Stimulated activated naive CD8-positive, alpha-beta T cell treated with anti-CD3 and anti-CD28 coated beads, Interleukin-15, Interleukin-2, amounts not matched to agents 100 U/mL and 50 U/mL, for 24 hours (primary cell): ENCODE measurements around the gene DDX6.
"Not testable (repeated sequence)": the region's sequence is repeated elsewhere in the genome, so short reads cannot be mapped to it uniquely, and the experiment has no call there.

Source experiments
- ATAC-seq: fragments of 150-1000 bp; cut with Tn5 transposase; one replicate; pipeline ENCODE4 v1.10.0; 2021
- DNase-seq: peaks from one replicate; pipeline ENCODE4 v3.0.0; 2021

DDX6 gene

GRCh38 chr11:118740892-118741291 is 50.1 kb downstream of the DDX6 start:
- ATAC-seq (no peak), DNase-seq (no peak)

- ATAC-seq = no peak
- no peak for DNase-seq
Observed at GRCh38 chr11:118735203-118735602, 55.8 kb downstream of the DDX6 start.

- ATAC-seq (no peak), DNase-seq (no peak)
Observed at GRCh38 chr11:118734031-118734430, 56.9 kb downstream of the DDX6 start.

- not testable (repeated sequence) for ATAC-seq, DNase-seq
Observed at GRCh38 chr11:118729753-118730152, 61.2 kb downstream of the DDX6 start.

- not testable (repeated sequence) for ATAC-seq, DNase-seq
Observed at GRCh38 chr11:118728112-118728511, 62.9 kb downstream of the DDX6 start.

DNA sequence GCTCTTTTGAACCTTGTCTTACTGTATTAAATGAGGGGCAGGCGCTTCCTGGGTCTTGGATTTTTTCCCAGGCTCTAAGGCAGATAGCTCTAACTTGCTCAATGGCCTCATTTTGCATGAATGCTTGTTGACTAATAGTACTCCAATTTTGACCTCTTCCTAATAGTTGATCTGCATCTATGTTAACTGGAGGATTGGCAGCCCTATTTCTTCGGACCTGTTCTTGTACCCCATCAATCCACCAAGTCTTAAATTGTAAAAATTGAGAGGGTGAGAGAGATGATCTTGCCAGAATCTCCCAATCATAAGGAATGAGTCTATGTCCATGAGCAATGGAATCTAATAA is 63.3 kb downstream of the DDX6 start:
- ATAC-seq, DNase-seq: not testable (repeated sequence)

GRCh38 chr11:118727001-118727720 is 63.8 kb downstream of the DDX6 start:
- not testable (repeated sequence) for ATAC-seq, DNase-seq

DNA sequence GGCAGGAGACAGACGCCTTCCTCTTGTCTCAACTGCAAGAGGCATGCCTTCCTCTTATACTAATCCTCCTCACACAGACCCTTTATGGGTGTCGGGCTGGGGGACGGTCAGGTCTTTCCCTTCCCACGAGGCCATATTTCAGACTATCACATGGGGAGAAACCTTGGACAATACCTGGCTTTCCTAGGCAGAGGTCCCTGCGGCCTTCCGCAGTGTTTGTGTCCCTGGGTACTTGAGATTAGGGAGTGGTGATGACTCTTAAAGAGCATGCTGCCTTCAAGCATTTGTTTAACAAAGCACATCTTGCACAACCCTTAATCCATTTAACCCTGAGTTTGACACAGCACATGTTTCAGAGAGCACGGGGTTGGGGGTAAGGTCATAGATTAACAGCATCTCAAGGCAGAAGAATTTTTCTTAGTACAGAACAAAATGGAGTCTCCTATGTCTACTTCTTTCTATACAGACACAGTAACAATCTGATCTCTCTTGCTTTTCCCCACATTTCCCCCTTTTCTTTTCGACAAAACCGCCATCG is 69.4 kb downstream of the DDX6 start:
- not testable (repeated sequence) for DNase-seq, ATAC-seq

- ATAC-seq, DNase-seq: not testable (repeated sequence)
Observed at GRCh38 chr11:118720740-118721139, 70.2 kb downstream of the DDX6 start.

- ATAC-seq, DNase-seq: not testable (repeated sequence)
Observed at GRCh38 chr11:118720078-118720477, 70.9 kb downstream of the DDX6 start.

GRCh38 chr11:118718562-118718961 is 72.4 kb downstream of the DDX6 start:
- not testable (repeated sequence) for ATAC-seq, DNase-seq

- ATAC-seq = not testable (repeated sequence)
Observed at GRCh38 chr11:118717733-118718132, 73.2 kb downstream of the DDX6 start.

GRCh38 chr11:118717221-118717620 is 73.7 kb downstream of the DDX6 start:
- not testable (repeated sequence) for ATAC-seq, DNase-seq

More at GRCh38 chr11:118717733-118718132, 73.2 kb downstream of the DDX6 start:
- not testable (repeated sequence) for DNase-seq

GRCh38 chr11:118715837-118716260 is 75.1 kb downstream of the DDX6 start:
- DNase-seq = no peak
- no peak for ATAC-seq

GRCh38 chr11:118715245-118715831 is 75.6 kb downstream of the DDX6 start:
- no peak for ATAC-seq
- DNase-seq = no peak

GRCh38 chr11:118714816-118715215 is 76.1 kb downstream of the DDX6 start:
- DNase-seq (no peak), ATAC-seq (no peak)

- not testable (repeated sequence) for DNase-seq, ATAC-seq
Observed at GRCh38 chr11:118714416-118714815, 76.5 kb downstream of the DDX6 start.

DNA sequence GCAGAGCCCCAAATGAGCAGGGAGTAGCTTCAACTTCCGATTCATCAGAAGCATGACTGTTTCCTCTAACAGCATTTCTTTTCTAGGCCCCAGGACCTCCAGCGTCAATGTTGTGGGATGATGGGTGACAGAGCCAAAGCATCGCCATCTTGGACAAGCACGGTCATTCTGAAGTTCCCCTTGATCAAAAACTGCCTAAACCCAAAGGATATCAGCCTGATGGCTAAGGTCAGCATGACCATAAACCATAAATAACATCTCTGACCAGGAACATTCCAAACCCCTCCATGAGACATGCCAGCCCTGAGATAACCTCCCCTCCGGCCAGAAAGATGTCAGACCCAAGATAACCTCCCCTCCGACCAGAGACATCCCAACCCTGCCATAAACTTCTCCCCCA is 82.7 kb downstream of the DDX6 start:
- no peak for ATAC-seq
- DNase-seq = no peak

- DNase-seq (no peak), ATAC-seq (no peak)
Observed at GRCh38 chr11:118706546-118706825, 84.5 kb downstream of the DDX6 start.

DNA sequence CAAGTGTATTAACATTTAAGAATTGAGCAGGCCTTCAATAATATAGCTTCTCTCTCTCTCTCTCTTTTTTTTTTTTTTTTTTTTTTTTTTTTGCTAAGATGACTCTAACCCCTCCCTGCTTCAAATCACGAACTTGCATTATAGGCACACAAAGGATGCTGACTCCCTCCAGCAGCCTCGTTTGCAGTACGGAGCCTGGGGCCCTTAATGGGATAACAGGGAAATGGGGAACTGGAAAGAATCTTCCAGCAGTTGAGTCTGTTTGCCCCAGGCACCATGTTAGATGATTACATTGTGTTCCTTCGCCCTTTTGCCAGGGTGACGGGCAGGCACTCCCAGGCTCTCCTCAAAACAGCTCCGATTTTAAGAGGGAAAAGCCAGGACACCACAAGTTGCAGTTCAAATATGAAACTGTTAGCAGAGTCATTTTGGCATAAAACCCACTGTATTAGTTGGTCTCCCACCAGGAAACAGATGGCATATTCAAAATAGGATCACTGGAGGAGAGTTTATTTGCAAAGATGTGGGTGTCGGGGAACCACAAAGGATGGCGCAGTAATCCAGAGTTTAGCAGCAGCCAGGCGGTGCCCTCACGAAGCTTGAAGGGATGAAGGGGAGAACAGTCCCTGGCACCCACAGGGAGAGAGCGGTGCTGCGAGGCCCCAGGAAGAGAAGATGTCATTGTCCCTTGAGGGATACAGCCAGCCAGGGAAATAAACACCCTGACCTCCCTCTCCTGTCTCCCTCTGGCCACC is 85.0 kb downstream of the DDX6 start:
- DNase-seq (no peak), ATAC-seq (no peak)

- peak; percentile 51 for DNase-seq
- ATAC-seq = peak; percentile 61
Observed at GRCh38 chr11:118705111-118705741, 85.7 kb downstream of the DDX6 start.

- DNase-seq = no peak
- ATAC-seq = no peak
Observed at GRCh38 chr11:118703563-118704106, 87.3 kb downstream of the DDX6 start.
